K562 (cell line): ENCODE data around the gene KMT2A. TPM values are rescaled to one million over a fixed set of nuclear protein-coding genes. Genes with fewer than 3 reads are reported as not detected.

ENCODE experiments used
- ATAC-seq: fragments of 200-7000 bp; cut with Tn5 transposase; 3 replicates; pipeline ENCODE4 v1.9.1; 2020; ENCODE audit warnings: moderate library complexity
- BruUV-seq: library from RNA; stranded (reverse); fragments of 400-500 nt; replicated peaks from 2 replicates; lab custom pipeline; 2021; lab: Mats Ljungman, UMichigan
- CTCF ChIA-PET: fragments of 300-600 bp; formaldehyde crosslinking; extraction: SDS; loops from one replicate; lab custom pipeline; 2021; ENCODE audit warnings: low intra/inter-chr PET ratio; lab: Yijun Ruan, JAX
- POLR2A ChIA-PET: fragments of 300-600, 350-650 bp; sonication (Branson Sonifier 250); formaldehyde crosslinking; extraction: SDS; loops from one replicate; lab custom pipeline; 2021; ENCODE audit warnings: antibody characterized with exemption, inconsistent platforms; lab: Yijun Ruan, JAX
- DNase-seq, 4 experiments: peaks; one replicate each; pipeline versions ENCODE4 v3.0.0 to v3.0.0-alpha.2; 2011 to 2018; ENCODE audit warnings: low spot score in 3 of 4, mixed read lengths in 3 of 4; ENCODE audit errors: extremely low read depth in 1 of 4
- FAIRE-seq: peaks from 2 replicates; lab custom pipeline; 2011; peaks lifted over from hg19 to GRCh38; lab: Jason Lieb, UNC
- H2AFZ ChIP-seq: 2 replicates; pipeline ENCODE4 v1.6.0; 2011; ENCODE audit warnings: low read depth, low read length, control low read depth, inconsistent platforms
- H3K27ac ChIP-seq: fragments of 200-600 bp; 3 replicates; pipeline ENCODE4 v1.8.0; 2011; ENCODE audit warnings: low read depth, mild to moderate bottlenecking, control low read depth, inconsistent platforms, low read length, moderate library complexity, mixed read lengths; ENCODE audit errors: extremely low read depth
- H3K27me3 ChIP-seq, 2 experiments: fragments of 300-600 bp in 1 of 2; 2 replicates in 1 of 2; 3 replicates in 1 of 2; pipeline versions ENCODE4 v1.6.0 to v1.8.0; 2011; ENCODE audit warnings: inconsistent platforms in 2 of 2, low read length in 2 of 2, mild to moderate bottlenecking in 1 of 2, mixed read lengths in 1 of 2, moderate library complexity in 1 of 2; ENCODE audit not compliant: control insufficient read depth in 2 of 2, insufficient read depth in 2 of 2
- H3K36me3 ChIP-seq: fragments of 300-600 bp; 3 replicates; pipeline ENCODE4 v1.8.0; 2011; ENCODE audit warnings: mild to moderate bottlenecking, low read length, inconsistent platforms; ENCODE audit not compliant: control insufficient read depth, insufficient read depth
- H3K4me1 ChIP-seq, 2 experiments: fragments of 200-600 bp in 1 of 2; replicated peaks in 1 of 2; 2 replicates in 1 of 2; 3 replicates in 1 of 2; pipeline versions ENCODE4 v1.5.1 to v1.8.0; 2011; ENCODE audit warnings: inconsistent platforms in 2 of 2, low read length in 2 of 2, mild to moderate bottlenecking in 1 of 2, mixed read lengths in 1 of 2, moderate library complexity in 1 of 2; ENCODE audit not compliant: control insufficient read depth in 2 of 2, insufficient read depth in 2 of 2
- H3K4me2 ChIP-seq: 2 replicates; pipeline ENCODE4 v1.6.1; 2011; ENCODE audit warnings: low read length, control low read depth, inconsistent platforms, mixed read lengths; ENCODE audit not compliant: insufficient read depth
- H3K4me3 ChIP-seq: fragments of 200-600 bp; sonication (generic), shearing (Covaris generic); 2 replicates; pipeline ENCODE4 v1.5.1; 2016; ENCODE audit warnings: control low read depth, inconsistent platforms
- H3K79me2 ChIP-seq: fragments of 200-600 bp; 3 replicates; pipeline ENCODE4 v1.8.0; 2011; ENCODE audit warnings: low read length, inconsistent platforms; ENCODE audit not compliant: control insufficient read depth, insufficient read depth
- H3K9ac ChIP-seq, 2 experiments: 2 replicates each; pipeline versions ENCODE4 v1.6.0 to v1.6.1; 2011; ENCODE audit warnings: low read depth in 2 of 2, low read length in 2 of 2, control low read depth in 1 of 2, inconsistent platforms in 1 of 2, mild to moderate bottlenecking in 1 of 2, mixed read lengths in 1 of 2; ENCODE audit not compliant: insufficient read depth in 1 of 2
- H3K9me1 ChIP-seq: one replicate; pipeline ENCODE4 v1.6.0; 2011; ENCODE audit warnings: inconsistent platforms, mild to moderate bottlenecking, low read length, moderate library complexity; ENCODE audit not compliant: control insufficient read depth, insufficient read depth
- H3K9me3 ChIP-seq: replicated peaks from 2 replicates; pipeline ENCODE4 v1.5.1; 2011; ENCODE audit warnings: low read depth, low read length, inconsistent platforms; ENCODE audit not compliant: control insufficient read depth, insufficient read depth
- H4K20me1 ChIP-seq: replicated peaks from 2 replicates; pipeline ENCODE4 v1.6.1; 2011; ENCODE audit warnings: low read length, inconsistent platforms, mixed read lengths; ENCODE audit not compliant: control insufficient read depth, insufficient read depth
- HINFP ChIP-seq: fragments of 450-650 bp; conservative IDR thresholded peaks from 2 replicates; pipeline ENCODE4 v1.6.1; 2016; ENCODE audit warnings: missing genetic modification characterization, low read depth, mild to moderate bottlenecking, control low read depth, missing compliant biosample characterization
- POLR2A ChIP-seq: fragments of 450-650 bp; conservative IDR thresholded peaks from 2 replicates; pipeline ENCODE4 v1.6.1; 2016
- POLR2AphosphoS5 ChIP-seq: IDR thresholded peaks from 2 replicates; pipeline ENCODE4 v1.6.1; 2011; ENCODE audit warnings: mild to moderate bottlenecking, low read depth, low read length, moderate library complexity; ENCODE audit not compliant: control insufficient read depth, insufficient read depth
- POLR2G ChIP-seq: fragments of 200-400 bp; formaldehyde crosslinking; IDR thresholded peaks from 2 replicates; pipeline ENCODE4 v1.6.1; 2017; ENCODE audit warnings: low read depth, mild to moderate bottlenecking, antibody characterized with exemption, low read length, moderate library complexity
- PPARD ChIP-seq: fragments of 250-450 bp; sonication (Bioruptor Pico); IDR thresholded peaks from 2 replicates; pipeline ENCODE4 v1.8.0; 2022; ENCODE audit warnings: inconsistent platforms, mild to moderate bottlenecking, moderate library complexity
- SNRNP70 ChIP-seq: fragments of 200-400 bp; formaldehyde crosslinking; optimal IDR thresholded peaks from 2 replicates; pipeline ENCODE3; 2017; ENCODE audit warnings: low read depth, low read length
- SP2 ChIP-seq: IDR thresholded peaks from 2 replicates; pipeline ENCODE4 v1.6.1; 2011; ENCODE audit warnings: mild to moderate bottlenecking, low read depth, low read length, moderate library complexity; ENCODE audit not compliant: poor library complexity, severe bottlenecking; ENCODE audit errors: extremely low read depth
- TAF15 ChIP-seq: fragments of 200-400 bp; formaldehyde crosslinking; IDR thresholded peaks from 2 replicates; pipeline ENCODE4 v1.6.1; 2017; ENCODE audit warnings: mild to moderate bottlenecking, low read depth, low read length, moderate library complexity
- WGBS: fragments of 100-300 bp; shearing (Covaris generic); methylation state at CpG from one replicate; pipeline ENCODE4 v1.1.6; 2016; ENCODE audit warnings: low coverage, mixed read lengths; ENCODE audit not compliant: insufficient coverage; ENCODE audit errors: missing lambda C conversion rate; 5-methylcytosine and 5-hydroxymethylcytosine counted together
- in situ Hi-C: fragments of 300-500 bp; cut with MboI; formaldehyde crosslinking; loops from 4 replicates; pipeline ENCODE4 v1.15.0; 2018; ENCODE audit warnings: inconsistent platforms, mixed read lengths
- intact Hi-C: fragments of 100-400 bp; cut with micrococcal nuclease; formaldehyde crosslinking; loops from 2 replicates; pipeline ENCODE4 v1.14.2; 2022
- polyA plus RNA-seq, 8 experiments: library from polyadenylated mRNA; depleted of rRNA in 4 of 8; stranded (reverse) in 5 of 8; unstranded in 3 of 8; fragments of >200 nt; fragmentation: Nextera tagmentation in 2 of 8; fragmentation: Illumina TruSeq in 1 of 8; extraction: Ambion mirVana in 2 of 8; extraction: Trizol in 1 of 8; gene quantifications; 2 replicates each; pipeline versions ENCODE4 v1.2.1 to v1.2.3, GENCODE V29; 2011 to 2014; ENCODE audit warnings: inconsistent platforms in 1 of 8, missing spikeins in 1 of 8
- total RNA-seq, 7 experiments: library from RNA; depleted of rRNA in 6 of 7; stranded (reverse); fragments of >200 nt in 6 of 7; fragmentation: Illumina TruSeq in 2 of 7; extraction: Trizol in 2 of 7; gene quantifications; 2 replicates each; pipeline versions ENCODE4 v1.2.1 to v1.2.3, GENCODE V29; 2011 to 2021; ENCODE audit warnings: low replicate concordance in 1 of 7
- TF ChIP-seq, protein P1 (sequence below): fragments of 450-650 bp; IDR thresholded peaks from 2 replicates; pipeline ENCODE4 v1.6.1; 2016; ENCODE audit warnings: low read depth

KMT2A gene
- total and polyA plus RNA-seq, 9 of the 15 experiments (the other 6 are each of a cell fraction or from before 2014, with no cell fraction given) = 9.6 to 59.9 (median 32.6) TPM

DNA sequence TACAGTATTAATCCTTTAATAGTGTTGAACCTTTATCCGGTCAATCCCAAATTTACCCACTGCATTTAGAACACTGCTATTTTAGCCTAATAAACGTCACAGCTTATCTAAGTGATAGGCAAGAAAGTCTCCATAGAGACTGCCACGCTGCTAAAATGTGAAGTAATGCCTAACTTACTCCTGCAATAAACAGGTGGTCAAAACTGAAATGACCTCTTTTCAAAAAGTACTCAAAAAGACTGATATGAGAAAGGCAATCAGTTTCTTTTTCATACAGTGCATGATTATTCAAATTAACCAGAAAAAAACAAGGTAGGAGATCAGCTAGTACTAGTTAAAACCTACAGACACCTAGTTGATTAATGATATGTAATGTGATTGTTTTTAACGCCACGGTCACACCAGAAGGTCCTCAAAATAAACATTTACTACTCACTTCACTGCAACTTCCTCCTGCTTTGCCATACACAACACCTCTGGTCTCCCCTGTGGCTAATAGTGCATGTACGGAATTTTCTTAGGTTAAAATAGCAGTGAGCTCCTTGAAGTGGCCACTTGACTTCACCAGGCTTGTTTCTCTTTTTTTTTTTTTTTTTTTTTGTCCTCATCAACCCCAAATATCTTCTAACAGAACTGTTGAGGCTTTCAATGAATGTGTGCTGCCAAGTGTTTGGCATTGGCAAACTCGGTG lies 26.1 kb upstream of the KMT2A start:
- WGBS = 78% methylated on average over 7 of the region's 7 CpGs
- no peak overlapping the region for H3K4me3 ChIP-seq
- H3K4me2 ChIP-seq = no peak overlapping the region
- peaks cover 0 to 7% of the 10 kb centered on the region in 2 experiments; a peak in 3 of 5 replicates for H3K4me1 ChIP-seq
- ATAC-seq (no peak), DNase-seq (no peak), FAIRE-seq (no peak)
- TF ChIP-seq POLR2G (0 out of 2 replicates have a peak, but pooled peaks have one; percentile 15), POLR2A (peak; percentile 51), SP2 (no peak), PPARD (CRISPR knock-in tag) (no peak), SNRNP70 (no peak), POLR2AphosphoS5 (0 out of 2 replicates have a peak, but pooled peaks have one; percentile 2), TAF15 (no peak), HINFP (no peak)
- TF ChIP-seq, protein P1, sequence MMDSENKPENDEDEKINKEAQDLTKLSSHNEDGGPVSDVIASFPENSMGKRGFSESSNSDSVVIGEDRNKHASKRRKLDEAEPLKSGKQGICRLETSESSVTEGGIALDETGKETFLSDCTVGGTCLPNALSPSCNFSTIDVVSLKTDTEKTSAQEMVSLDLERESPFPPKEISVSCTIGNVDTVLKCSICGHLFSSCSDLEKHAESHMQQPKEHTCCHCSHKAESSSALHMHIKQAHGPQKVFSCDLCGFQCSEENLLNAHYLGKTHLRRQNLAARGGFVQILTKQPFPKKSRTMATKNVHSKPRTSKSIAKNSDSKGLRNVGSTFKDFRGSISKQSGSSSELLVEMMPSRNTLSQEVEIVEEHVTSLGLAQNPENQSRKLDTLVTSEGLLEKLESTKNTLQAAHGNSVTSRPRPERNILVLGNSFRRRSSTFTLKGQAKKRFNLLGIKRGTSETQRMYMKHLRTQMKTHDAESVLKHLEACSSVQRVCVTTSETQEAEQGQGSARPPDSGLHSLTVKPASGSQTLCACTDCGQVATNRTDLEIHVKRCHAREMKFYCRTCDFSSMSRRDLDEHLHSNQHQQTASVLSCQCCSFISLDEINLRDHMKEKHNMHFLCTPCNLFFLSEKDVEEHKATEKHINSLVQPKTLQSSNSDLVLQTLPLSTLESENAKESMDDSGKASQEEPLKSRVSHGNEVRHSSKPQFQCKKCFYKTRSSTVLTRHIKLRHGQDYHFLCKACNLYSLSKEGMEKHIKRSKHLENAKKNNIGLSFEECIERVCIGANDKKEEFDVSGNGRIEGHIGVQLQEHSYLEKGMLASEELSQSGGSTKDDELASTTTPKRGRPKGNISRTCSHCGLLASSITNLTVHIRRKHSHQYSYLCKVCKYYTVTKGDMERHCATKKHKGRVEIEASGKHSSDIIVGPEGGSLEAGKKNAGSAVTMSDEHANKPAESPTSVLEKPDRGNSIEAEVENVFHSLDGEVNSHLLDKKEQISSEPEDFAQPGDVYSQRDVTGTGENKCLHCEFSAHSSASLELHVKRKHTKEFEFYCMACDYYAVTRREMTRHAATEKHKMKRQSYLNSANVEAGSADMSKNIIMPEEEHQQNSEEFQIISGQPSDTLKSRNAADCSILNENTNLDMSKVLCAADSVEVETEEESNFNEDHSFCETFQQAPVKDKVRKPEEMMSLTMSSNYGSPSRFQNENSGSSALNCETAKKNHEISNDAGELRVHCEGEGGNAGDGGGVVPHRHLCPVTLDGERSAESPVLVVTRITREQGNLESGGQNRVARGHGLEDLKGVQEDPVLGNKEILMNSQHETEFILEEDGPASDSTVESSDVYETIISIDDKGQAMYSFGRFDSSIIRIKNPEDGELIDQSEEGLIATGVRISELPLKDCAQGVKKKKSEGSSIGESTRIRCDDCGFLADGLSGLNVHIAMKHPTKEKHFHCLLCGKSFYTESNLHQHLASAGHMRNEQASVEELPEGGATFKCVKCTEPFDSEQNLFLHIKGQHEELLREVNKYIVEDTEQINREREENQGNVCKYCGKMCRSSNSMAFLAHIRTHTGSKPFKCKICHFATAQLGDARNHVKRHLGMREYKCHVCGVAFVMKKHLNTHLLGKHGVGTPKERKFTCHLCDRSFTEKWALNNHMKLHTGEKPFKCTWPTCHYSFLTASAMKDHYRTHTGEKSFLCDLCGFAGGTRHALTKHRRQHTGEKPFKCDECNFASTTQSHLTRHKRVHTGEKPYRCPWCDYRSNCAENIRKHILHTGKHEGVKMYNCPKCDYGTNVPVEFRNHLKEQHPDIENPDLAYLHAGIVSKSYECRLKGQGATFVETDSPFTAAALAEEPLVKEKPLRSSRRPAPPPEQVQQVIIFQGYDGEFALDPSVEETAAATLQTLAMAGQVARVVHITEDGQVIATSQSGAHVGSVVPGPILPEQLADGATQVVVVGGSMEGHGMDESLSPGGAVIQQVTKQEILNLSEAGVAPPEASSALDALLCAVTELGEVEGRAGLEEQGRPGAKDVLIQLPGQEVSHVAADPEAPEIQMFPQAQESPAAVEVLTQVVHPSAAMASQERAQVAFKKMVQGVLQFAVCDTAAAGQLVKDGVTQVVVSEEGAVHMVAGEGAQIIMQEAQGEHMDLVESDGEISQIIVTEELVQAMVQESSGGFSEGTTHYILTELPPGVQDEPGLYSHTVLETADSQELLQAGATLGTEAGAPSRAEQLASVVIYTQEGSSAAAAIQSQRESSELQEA = no peak
- H3K36me3 ChIP-seq = peaks cover 51% of the 10 kb centered on the region
- no peaks in the 10 kb centered on the region for H3K9me3 ChIP-seq
- no peaks in the 10 kb centered on the region for H3K9me1 ChIP-seq
- H3K79me2 ChIP-seq = peaks cover 32% of the 10 kb centered on the region
- in situ Hi-C loops (no loop called here), intact Hi-C loops (no loop called here)
- ChIA-PET CTCF (no interaction called here), POLR2A (interaction anchor here (1.2 to 1.5 kb wide), 2 partner anchors 8 to 9 kb away, joined by 4 to 5 read pairs; partner anchors contain the start of gene ATP5MG)
- H2AFZ ChIP-seq = no peak overlapping the region
- no peak overlapping the region for H3K9ac ChIP-seq
- H3K27ac ChIP-seq = no peak overlapping the region
- H3K27me3 ChIP-seq = no peaks in the 10 kb centered on the region
- H4K20me1 ChIP-seq = no peaks in the 10 kb centered on the region
- no TSS peak for BruUV-seq
